Measurements from ENCODE around the gene HDAC5. TPM values are rescaled to one million over a fixed set of nuclear protein-coding genes. Genes with fewer than 3 reads are reported as not detected.

The HDAC5 gene
- total RNA-seq, 1 donor from 2014 or later, result 43.3 TPM

DNA sequence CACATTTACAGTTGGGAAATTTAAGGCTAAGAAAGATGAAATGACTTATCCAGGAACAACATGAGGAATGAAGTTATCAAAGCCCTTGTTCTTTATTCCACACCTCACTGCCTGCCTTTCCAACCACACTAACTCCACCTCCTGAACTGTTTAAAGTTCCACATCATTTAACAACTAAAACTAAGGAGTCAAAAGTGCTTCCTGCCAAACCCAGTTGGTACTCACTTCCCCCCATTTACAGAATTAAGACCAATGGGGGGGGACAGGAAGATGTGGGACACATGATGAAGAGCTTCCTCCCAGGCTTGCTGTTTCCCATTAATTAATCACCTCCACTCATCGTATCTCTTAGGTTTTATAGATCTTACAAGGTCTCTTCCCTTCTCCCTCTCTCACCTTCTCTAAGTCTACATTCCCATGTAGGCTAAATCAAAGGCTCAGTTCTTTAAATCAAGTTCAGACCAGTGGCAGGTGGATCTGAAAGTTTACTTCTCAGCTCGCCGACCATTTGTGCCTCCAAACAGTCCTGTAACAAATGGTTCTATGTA lies 89.5 kb downstream of the HDAC5 start:
- H3K4me1 Mint-ChIP-seq (ENCODE audit: unreplicated experiment), result no peaks in the 10 kb centered on the region
- H3K36me3 Mint-ChIP-seq, result peaks cover 14% of the 10 kb centered on the region
- TF ChIP-seq CTCF (conservative IDR thresholded peaks at IDR 0.05), result no peak
- no peak overlapping the region for H3K4me3 Mint-ChIP-seq
- H3K27me3 Mint-ChIP-seq, result no peaks in the 10 kb centered on the region
- H3K9me3 Mint-ChIP-seq, result no peaks in the 10 kb centered on the region
- DNase-seq (ENCODE audit: extremely low spot score, unreplicated experiment), result no peak
- H3K27ac Mint-ChIP-seq, result no peak overlapping the region

GRCh38 chr17:44030482-44030881 lies 93.0 kb downstream of the HDAC5 start:
- Mint-ChIP-seq H3K4me3 (no peak overlapping the region), H3K4me1 (ENCODE audit: unreplicated experiment) (no peaks in the 10 kb centered on the region), H3K9me3 (no peaks in the 10 kb centered on the region), H3K27ac (no peak overlapping the region), H3K36me3 (peaks cover 14% of the 10 kb centered on the region), H3K27me3 (no peaks in the 10 kb centered on the region)
- no peak for DNase-seq (ENCODE audit: extremely low spot score, unreplicated experiment)
- TF ChIP-seq CTCF (conservative IDR thresholded peaks at IDR 0.05), result no peak

DNA sequence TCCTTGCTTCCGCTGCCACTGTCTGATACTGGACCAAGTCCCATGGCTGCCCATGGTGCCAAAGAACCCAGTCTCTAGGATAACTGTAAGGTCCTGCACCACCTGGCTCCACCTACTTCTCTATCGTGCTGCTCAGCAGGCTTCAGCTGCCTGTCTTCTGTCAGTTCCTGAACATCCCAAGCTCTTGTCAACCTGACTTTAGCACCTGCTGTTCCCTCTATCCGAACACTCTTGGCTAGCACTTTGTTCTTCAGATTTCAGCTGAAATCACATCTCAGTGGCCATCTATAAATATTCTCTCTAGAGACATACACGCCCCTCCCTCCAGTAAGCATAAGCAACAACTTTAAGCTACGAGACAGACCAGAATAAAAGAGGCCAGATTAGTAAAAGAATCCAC lies 93.7 kb downstream of the HDAC5 start:
- no peaks in the 10 kb centered on the region for H3K27me3 Mint-ChIP-seq
- TF ChIP-seq CTCF (conservative IDR thresholded peaks at IDR 0.05), result no peak
- H3K9me3 Mint-ChIP-seq, result no peaks in the 10 kb centered on the region
- H3K36me3 Mint-ChIP-seq, result peaks cover 14% of the 10 kb centered on the region
- H3K4me3 Mint-ChIP-seq, result no peak overlapping the region
- H3K4me1 Mint-ChIP-seq (ENCODE audit: unreplicated experiment), result peaks cover 3% of the 10 kb centered on the region
- DNase-seq (ENCODE audit: extremely low spot score, unreplicated experiment), result no peak
- no peak overlapping the region for H3K27ac Mint-ChIP-seq

Other genes with a start within 250 kb of the HDAC5 start
- gene MPP2, start 216.1 kb downstream of the HDAC5 start, total RNA-seq (ENCODE audit: low replicate concordance), result 5.2 and 18.5 TPM in 2 replicates
- 29.8 and 65.9 TPM in 2 replicates for gene PPY, start 181.2 kb downstream of the HDAC5 start, total RNA-seq (ENCODE audit: low replicate concordance)
- 2.3 and 3.5 TPM in 2 replicates for gene PYY, start 169.7 kb downstream of the HDAC5 start, total RNA-seq (ENCODE audit: low replicate concordance)
- 1.9 and 2.1 TPM in 2 replicates for gene NAGS, start 119.0 kb downstream of the HDAC5 start, total RNA-seq (ENCODE audit: low replicate concordance)
- gene TMEM101, start 108.7 kb downstream of the HDAC5 start, total RNA-seq (ENCODE audit: low replicate concordance), result 33.8 and 34.4 TPM in 2 replicates
- 44.8 and 50.6 TPM in 2 replicates for gene LSM12, start 57.0 kb downstream of the HDAC5 start, total RNA-seq (ENCODE audit: low replicate concordance)
- gene G6PC3, start 52.9 kb downstream of the HDAC5 start, total RNA-seq (ENCODE audit: low replicate concordance), result 63.6 and 63.7 TPM in 2 replicates
- 5.4 and 10.6 TPM in 2 replicates for gene HROB, start 18.3 kb upstream of the HDAC5 start, total RNA-seq (ENCODE audit: low replicate concordance)
- gene ASB16, start 47.1 kb upstream of the HDAC5 start, total RNA-seq (ENCODE audit: low replicate concordance), result 0.68 TPM in 1 of 2 replicates, not detected in the other
- gene TMUB2, start 63.3 kb upstream of the HDAC5 start, total RNA-seq (ENCODE audit: low replicate concordance), result 39.5 and 40.0 TPM in 2 replicates
- gene ATXN7L3, start 76.2 kb upstream of the HDAC5 start, total RNA-seq (ENCODE audit: low replicate concordance), result 96.7 and 111 TPM in 2 replicates
- gene UBTF, start 96.0 kb upstream of the HDAC5 start, total RNA-seq (ENCODE audit: low replicate concordance), result 85.7 and 101 TPM in 2 replicates
- not detected in 2 replicates for gene SLC4A1, start 144.5 kb upstream of the HDAC5 start, total RNA-seq (ENCODE audit: low replicate concordance)
- gene RUNDC3A, start 185.0 kb upstream of the HDAC5 start, total RNA-seq (ENCODE audit: low replicate concordance), result 10.3 and 12.3 TPM in 2 replicates
- 137 and 169 TPM in 2 replicates for gene SLC25A39, start 201.2 kb upstream of the HDAC5 start, total RNA-seq (ENCODE audit: low replicate concordance)
- gene GRN, start 221.7 kb upstream of the HDAC5 start, total RNA-seq (ENCODE audit: low replicate concordance), result 183 and 236 TPM in 2 replicates
- gene FAM171A2, start 240.2 kb upstream of the HDAC5 start, total RNA-seq (ENCODE audit: low replicate concordance), result 13.3 and 34.7 TPM in 2 replicates